ENCODE data around the gene PLCB1.

PLCB1 gene

DNA sequence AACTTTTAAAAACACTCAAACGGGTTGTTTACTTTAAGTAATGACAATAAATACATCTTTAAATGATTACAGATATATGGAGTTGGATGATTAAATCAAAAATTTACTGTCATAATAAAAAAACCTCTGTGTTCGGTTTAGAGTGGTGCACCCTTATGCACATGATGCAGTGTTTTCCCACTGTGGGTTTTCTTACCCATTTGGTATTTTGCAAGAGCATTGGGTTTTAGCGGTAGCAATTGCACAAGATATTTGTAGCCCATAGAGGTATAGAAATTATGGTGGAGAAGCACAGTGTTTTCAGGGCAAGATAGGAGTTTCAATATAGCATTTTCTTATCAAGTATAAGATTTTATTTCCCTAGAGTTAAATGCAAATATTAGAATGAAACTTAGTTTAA, 526.0 kb downstream of the PLCB1 start:
- TF ChIP-seq, protein P1, sequence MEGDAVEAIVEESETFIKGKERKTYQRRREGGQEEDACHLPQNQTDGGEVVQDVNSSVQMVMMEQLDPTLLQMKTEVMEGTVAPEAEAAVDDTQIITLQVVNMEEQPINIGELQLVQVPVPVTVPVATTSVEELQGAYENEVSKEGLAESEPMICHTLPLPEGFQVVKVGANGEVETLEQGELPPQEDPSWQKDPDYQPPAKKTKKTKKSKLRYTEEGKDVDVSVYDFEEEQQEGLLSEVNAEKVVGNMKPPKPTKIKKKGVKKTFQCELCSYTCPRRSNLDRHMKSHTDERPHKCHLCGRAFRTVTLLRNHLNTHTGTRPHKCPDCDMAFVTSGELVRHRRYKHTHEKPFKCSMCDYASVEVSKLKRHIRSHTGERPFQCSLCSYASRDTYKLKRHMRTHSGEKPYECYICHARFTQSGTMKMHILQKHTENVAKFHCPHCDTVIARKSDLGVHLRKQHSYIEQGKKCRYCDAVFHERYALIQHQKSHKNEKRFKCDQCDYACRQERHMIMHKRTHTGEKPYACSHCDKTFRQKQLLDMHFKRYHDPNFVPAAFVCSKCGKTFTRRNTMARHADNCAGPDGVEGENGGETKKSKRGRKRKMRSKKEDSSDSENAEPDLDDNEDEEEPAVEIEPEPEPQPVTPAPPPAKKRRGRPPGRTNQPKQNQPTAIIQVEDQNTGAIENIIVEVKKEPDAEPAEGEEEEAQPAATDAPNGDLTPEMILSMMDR (IDR thresholded peaks at IDR 0.05; ENCODE audit: borderline replicate concordance, extremely low read depth, low read length, poor library complexity, severe bottlenecking) = no peak
- TF ChIP-seq EZH2 (IDR thresholded peaks at IDR 0.05; ENCODE audit: borderline replicate concordance, low read depth, low read length, severe bottlenecking) = no peak
- ATAC-seq (ENCODE audit: insufficient read depth, low read depth) = no peak
- no peaks in the 10 kb centered on the region for H3K9me3 ChIP-seq (ENCODE audit: insufficient read depth, low read length, severe bottlenecking)

DNA sequence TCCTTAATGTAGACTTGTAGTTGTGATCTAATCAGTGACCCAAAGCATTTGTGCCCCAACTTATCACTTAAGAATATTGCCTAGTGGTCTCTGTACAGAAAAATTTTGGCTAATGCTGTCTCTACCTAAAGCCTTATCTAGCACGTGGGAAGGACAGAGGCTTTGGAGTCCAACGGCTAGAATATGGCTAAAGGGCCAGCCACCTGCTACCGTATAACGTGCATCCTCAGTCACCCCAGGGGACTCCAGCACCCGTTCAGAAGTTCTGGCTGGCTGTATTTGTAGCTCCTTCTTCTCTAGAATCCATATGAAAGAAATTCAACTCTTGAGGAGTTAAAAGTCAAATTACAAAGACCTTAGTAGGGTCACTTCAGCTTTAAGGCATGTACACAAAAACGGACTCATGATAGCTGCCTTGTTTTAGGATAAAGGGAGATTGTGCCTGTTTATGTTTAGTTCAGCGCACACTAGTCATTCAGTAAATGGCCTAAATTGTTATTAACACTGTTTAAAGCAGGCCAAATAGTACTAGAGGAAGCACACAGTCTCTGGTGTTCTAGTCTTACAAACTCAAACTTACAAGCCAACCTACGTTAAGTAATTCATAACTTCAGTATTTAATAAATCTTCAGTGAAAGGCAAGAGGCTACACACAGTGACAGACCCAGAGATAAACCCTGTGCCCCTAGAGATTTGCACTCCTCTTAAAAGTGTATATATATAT, 529.3 kb downstream of the PLCB1 start:
- peak; percentile 57 for ATAC-seq (ENCODE audit: insufficient read depth, low read depth)
- H2AFZ ChIP-seq (ENCODE audit: low read depth, low read length) = no peak overlapping the region
- H3K9me3 ChIP-seq (ENCODE audit: insufficient read depth, low read length, severe bottlenecking) = no peaks in the 10 kb centered on the region
- H3K4me2 ChIP-seq (ENCODE audit: insufficient read depth, low read length) = no peak overlapping the region
- H3K9ac ChIP-seq (ENCODE audit: low read depth, low read length) = no peak overlapping the region
- no peaks in the 10 kb centered on the region for H3K27me3 ChIP-seq (ENCODE audit: insufficient read depth, low read length, poor library complexity)
- DNase-seq = no peak
- no peak overlapping the region for H3K27ac ChIP-seq (ENCODE audit: low read length)
- no peaks in the 10 kb centered on the region for H3K4me1 ChIP-seq (ENCODE audit: insufficient read depth, low read length)
- TF ChIP-seq, protein P1 (IDR thresholded peaks at IDR 0.05; ENCODE audit: borderline replicate concordance, extremely low read depth, low read length, poor library complexity, severe bottlenecking) = no peak
- no peak for TF ChIP-seq EZH2 (IDR thresholded peaks at IDR 0.05; ENCODE audit: borderline replicate concordance, low read depth, low read length, severe bottlenecking)
- no peaks in the 10 kb centered on the region for H4K20me1 ChIP-seq (ENCODE audit: insufficient read depth, low read length)
- H3K79me2 ChIP-seq (ENCODE audit: insufficient read depth, low read length) = no peaks in the 10 kb centered on the region
- no peak overlapping the region for H3K4me3 ChIP-seq (ENCODE audit: low read depth in 1 of 2, low read length in 2 of 2)
- peaks cover 11% of the 10 kb centered on the region; the same call in 1 of the 2 replicates for H3K36me3 ChIP-seq (ENCODE audit: insufficient read depth, low read length)

More for the DNA sequence above, 526.0 kb downstream of the PLCB1 start:
- Histone ChIP-seq H3K9ac (ENCODE audit: low read depth, low read length) (no peak overlapping the region), H3K27ac (ENCODE audit: low read length) (no peak overlapping the region), H2AFZ (ENCODE audit: low read depth, low read length) (no peak overlapping the region), H4K20me1 (ENCODE audit: insufficient read depth, low read length) (no peaks in the 10 kb centered on the region), H3K4me1 (ENCODE audit: insufficient read depth, low read length) (no peaks in the 10 kb centered on the region), H3K4me2 (ENCODE audit: insufficient read depth, low read length) (no peak overlapping the region), H3K4me3 (ENCODE audit: low read depth in 1 of 2, low read length in 2 of 2) (no peak overlapping the region), H3K36me3 (ENCODE audit: insufficient read depth, low read length) (peaks cover 5% of the 10 kb centered on the region; the same call in 1 of the 2 replicates), H3K27me3 (ENCODE audit: insufficient read depth, low read length, poor library complexity) (no peaks in the 10 kb centered on the region), H3K79me2 (ENCODE audit: insufficient read depth, low read length) (no peaks in the 10 kb centered on the region)
- no peak for DNase-seq

DNA sequence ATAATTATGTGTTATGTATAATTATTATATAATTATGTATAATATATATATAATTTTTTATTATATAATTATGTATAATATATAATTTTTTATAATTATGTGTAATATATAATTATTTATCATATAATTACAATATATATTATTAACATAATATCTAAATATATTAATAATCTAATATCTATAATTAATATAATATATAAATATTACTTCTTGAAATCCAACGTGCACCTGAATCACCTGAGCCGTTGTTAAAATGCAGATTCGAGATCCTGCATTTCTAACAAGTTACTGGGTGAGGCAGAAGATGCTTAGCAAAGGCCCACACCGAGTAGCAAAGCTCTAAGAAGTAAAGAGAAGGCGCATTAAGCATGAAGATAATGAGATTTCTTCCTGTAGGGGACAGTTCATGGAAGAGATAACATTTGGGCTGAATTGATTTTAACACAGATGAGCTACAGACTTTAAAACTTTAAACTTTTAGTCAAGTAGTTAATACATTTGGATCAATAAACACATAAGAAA, 530.4 kb downstream of the PLCB1 start:
- DNase-seq (no peak), ATAC-seq (ENCODE audit: insufficient read depth, low read depth) (peak; percentile 56; the same call in 2 of the 3 replicates)
- no peak overlapping the region for H3K4me3 ChIP-seq (ENCODE audit: low read depth in 1 of 2, low read length in 2 of 2)
- no peak for TF ChIP-seq EZH2 (IDR thresholded peaks at IDR 0.05; ENCODE audit: borderline replicate concordance, low read depth, low read length, severe bottlenecking)
- TF ChIP-seq, protein P1 (IDR thresholded peaks at IDR 0.05; ENCODE audit: borderline replicate concordance, extremely low read depth, low read length, poor library complexity, severe bottlenecking) = no peak
- no peak overlapping the region for H2AFZ ChIP-seq (ENCODE audit: low read depth, low read length)
- H4K20me1 ChIP-seq (ENCODE audit: insufficient read depth, low read length) = 0 out of 2 replicates have a peak, but pooled peaks cover under 1% of the 10 kb centered on the region
- H3K9me3 ChIP-seq (ENCODE audit: insufficient read depth, low read length, severe bottlenecking) = no peaks in the 10 kb centered on the region
- H3K79me2 ChIP-seq (ENCODE audit: insufficient read depth, low read length) = no peaks in the 10 kb centered on the region
- no peaks in the 10 kb centered on the region for H3K27me3 ChIP-seq (ENCODE audit: insufficient read depth, low read length, poor library complexity)
- peaks cover 12% of the 10 kb centered on the region; the same call in 1 of the 2 replicates for H3K36me3 ChIP-seq (ENCODE audit: insufficient read depth, low read length)
- no peak overlapping the region for H3K9ac ChIP-seq (ENCODE audit: low read depth, low read length)
- no peaks in the 10 kb centered on the region for H3K4me1 ChIP-seq (ENCODE audit: insufficient read depth, low read length)
- no peak overlapping the region for H3K27ac ChIP-seq (ENCODE audit: low read length)
- H3K4me2 ChIP-seq (ENCODE audit: insufficient read depth, low read length) = no peak overlapping the region
